K562 (cell line): ENCODE data around the gene BBLN. TPM values are rescaled to one million over a fixed set of nuclear protein-coding genes. Genes with fewer than 3 reads are reported as not detected.
A peak's percentile ranks its signal among the peaks of the same experiment; 100 is the strongest.

ENCODE experiments used
- CHD1 ChIP-seq: fragments of 200-600 bp; sonication (generic); IDR thresholded peaks from one replicate; pipeline ENCODE4 v1.6.1; 2012; ENCODE audit warnings: mild to moderate bottlenecking, moderate library complexity, low read length, inconsistent platforms
- NR2C2 ChIP-seq, 2 experiments: fragments of 200-800 bp in 1 of 2; sonication (Bioruptor generic) in 1 of 2; sonication (generic) in 1 of 2; formaldehyde crosslinking in 1 of 2; IDR thresholded peaks; 2 replicates each; pipeline versions ENCODE4 v1.6.1 to v1.8.0; 2016 to 2022; ENCODE audit warnings: mild to moderate bottlenecking in 1 of 2, missing compliant biosample characterization in 1 of 2, missing genetic modification characterization in 1 of 2, missing genetic modification reagents in 1 of 2
- OTX1 ChIP-seq: fragments of 450-650 bp; formaldehyde crosslinking; IDR thresholded peaks from 2 replicates; pipeline ENCODE4 v1.4.0; 2022; ENCODE audit warnings: mild to moderate bottlenecking
- POLR2B ChIP-seq: fragments of 450-650 bp; IDR thresholded peaks from 2 replicates; pipeline ENCODE4 v1.6.1; 2018; ENCODE audit warnings: low read depth; ENCODE audit not compliant: partially characterized antibody
- SMAD3 ChIP-seq: fragments of 450-650 bp; formaldehyde crosslinking; conservative IDR thresholded peaks from 2 replicates; pipeline ENCODE4 v1.4.0; 2020; ENCODE audit warnings: mild to moderate bottlenecking
- SMARCB1 ChIP-seq: IDR thresholded peaks from 2 replicates; pipeline ENCODE4 v1.6.1; 2011; ENCODE audit warnings: improper control_type of control experiment, low read depth; ENCODE audit not compliant: insufficient read length
- TAF7 ChIP-seq: fragments of 450-650 bp; IDR thresholded peaks from 2 replicates; pipeline ENCODE4 v1.6.1; 2016; ENCODE audit warnings: missing genetic modification characterization, missing compliant biosample characterization
- TCF3 ChIP-seq: sonication (generic); formaldehyde crosslinking; IDR thresholded peaks from 2 replicates; pipeline ENCODE4 v1.4.0; 2020; ENCODE audit warnings: mild to moderate bottlenecking, missing genetic modification reagents
- TRIM24 ChIP-seq, 2 experiments: fragments of 450-650 bp; IDR thresholded peaks; 2 replicates each; pipeline ENCODE4 v1.6.1; 2016
- WHSC1 ChIP-seq: IDR thresholded peaks from one replicate; pipeline ENCODE4 v1.6.1; 2012; ENCODE audit warnings: low read length, control low read depth, inconsistent platforms
- ZBTB8A ChIP-seq: fragments of 450-650 bp; IDR thresholded peaks from 2 replicates; pipeline ENCODE4 v1.6.1; 2018; ENCODE audit warnings: mild to moderate bottlenecking, moderate library complexity; ENCODE audit not compliant: partially characterized antibody
- ZNF23 ChIP-seq: fragments of 250-450 bp; sonication (Bioruptor Pico); IDR thresholded peaks from 2 replicates; pipeline ENCODE4 v1.4.0; 2020; ENCODE audit warnings: mild to moderate bottlenecking
- ZNF586 ChIP-seq: fragments of 450-650 bp; formaldehyde crosslinking; conservative IDR thresholded peaks from 2 replicates; pipeline ENCODE4 v1.4.0; 2020; ENCODE audit warnings: mild to moderate bottlenecking, moderate library complexity
- ZNF75A ChIP-seq: fragments of 450-650 bp; formaldehyde crosslinking; IDR thresholded peaks from 2 replicates; pipeline ENCODE4 v1.4.0; 2020; ENCODE audit warnings: mild to moderate bottlenecking
- polyA plus RNA-seq, 8 experiments: library from polyadenylated mRNA; depleted of rRNA in 4 of 8; stranded (reverse) in 5 of 8; unstranded in 3 of 8; fragments of >200 nt; fragmentation: Nextera tagmentation in 2 of 8; fragmentation: Illumina TruSeq in 1 of 8; extraction: Ambion mirVana in 2 of 8; extraction: Trizol in 1 of 8; gene quantifications; 2 replicates each; pipeline versions ENCODE4 v1.2.1 to v1.2.3, GENCODE V29; 2011 to 2014; ENCODE audit warnings: inconsistent platforms in 1 of 8, missing spikeins in 1 of 8
- total RNA-seq, 7 experiments: library from RNA; depleted of rRNA in 6 of 7; stranded (reverse); fragments of >200 nt in 6 of 7; fragmentation: Illumina TruSeq in 2 of 7; extraction: Trizol in 2 of 7; gene quantifications; 2 replicates each; pipeline versions ENCODE4 v1.2.1 to v1.2.3, GENCODE V29; 2011 to 2021; ENCODE audit warnings: low replicate concordance in 1 of 7
- TF ChIP-seq, protein P1 (sequence below), 3 experiments: IDR thresholded peaks in 2 of 3; conservative IDR thresholded peaks in 1 of 3; 2 replicates each; pipeline ENCODE4 v1.5.1; 2011 to 2012; ENCODE audit warnings: low read length in 3 of 3, mild to moderate bottlenecking in 3 of 3, control low read depth in 2 of 3, improper control_type of control experiment in 1 of 3, inconsistent platforms in 1 of 3, low read depth in 1 of 3, mixed read lengths in 1 of 3, moderate library complexity in 1 of 3; ENCODE audit not compliant: insufficient read depth in 2 of 3

The BBLN gene
- total and polyA plus RNA-seq, 9 of the 15 experiments (the other 6 are each of a cell fraction or from before 2014, with no cell fraction given), result 4.2 to 331 (median 87.1) TPM

DNA sequence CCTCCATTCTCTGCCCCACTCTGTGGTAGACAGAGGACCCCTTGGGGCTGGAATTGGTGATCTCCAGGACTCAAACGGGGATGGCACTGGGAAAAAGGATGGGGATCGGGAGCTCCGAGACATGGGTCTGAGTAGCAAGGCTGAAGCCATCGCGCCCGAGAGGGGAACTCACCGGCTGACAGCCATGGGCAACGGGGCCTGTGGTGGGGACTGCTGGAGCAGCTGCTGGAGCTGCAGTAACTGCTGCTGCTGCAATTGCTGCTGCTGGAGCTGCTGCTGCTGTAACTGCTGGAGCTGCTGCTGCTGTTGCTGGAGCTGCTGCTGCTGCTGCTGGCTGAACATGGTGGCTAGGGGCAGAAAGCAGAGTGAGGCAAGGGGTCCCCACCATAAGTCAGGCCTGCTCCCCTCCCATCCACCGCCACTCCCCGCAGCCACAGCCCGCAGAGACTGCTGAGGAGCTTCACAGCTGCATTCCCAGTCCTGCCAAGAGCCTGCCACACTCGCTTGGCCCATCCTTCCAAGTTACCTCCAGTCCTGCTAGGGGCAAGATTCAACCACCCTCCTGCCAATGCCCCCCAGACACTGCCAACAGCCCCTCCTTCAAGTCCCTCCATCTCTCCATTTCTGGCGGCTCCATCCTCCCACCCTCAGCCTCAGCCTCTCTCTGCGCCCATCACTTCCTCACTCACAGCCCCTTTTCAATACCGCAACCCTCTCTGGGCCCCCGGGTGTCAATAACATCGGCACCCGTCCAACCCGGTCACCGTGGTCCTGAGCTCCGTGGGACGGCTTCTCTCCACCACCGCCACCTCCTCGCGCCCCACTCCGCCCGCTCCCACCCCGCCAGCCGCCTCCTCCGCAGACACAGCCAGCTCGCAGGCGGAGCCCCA, 30.7 kb downstream of the BBLN start (continued):
- TF ChIP-seq SMAD3 (CRISPR knock-in tag) (0 out of 2 replicates have a peak, but pooled peaks have one; percentile 28), NR2C2 (CRISPR knock-in tag; IDR thresholded peaks at IDR 0.05) (no peak), NR2C2 (tag; IDR thresholded peaks at IDR 0.05) (no peak), CHD1 (peak; percentile 4), POLR2B (no peak), ZNF23 (CRISPR knock-in tag) (no peak), ZNF75A (CRISPR knock-in tag) (0 out of 2 replicates have a peak, but pooled peaks have one; percentile 16), SMARCB1 (no peak), ZNF586 (CRISPR knock-in tag) (no peak), WHSC1 (peak; percentile 48), TRIM24 (IDR thresholded peaks at IDR 0.05) (no peak), OTX1 (CRISPR knock-in tag) (peak; percentile 98), TCF3 (CRISPR knock-in tag) (no peak), ZBTB8A (no peak), TAF7 (tag) (0 out of 2 replicates have a peak, but pooled peaks have one; percentile 34)
- TF ChIP-seq, protein P1, sequence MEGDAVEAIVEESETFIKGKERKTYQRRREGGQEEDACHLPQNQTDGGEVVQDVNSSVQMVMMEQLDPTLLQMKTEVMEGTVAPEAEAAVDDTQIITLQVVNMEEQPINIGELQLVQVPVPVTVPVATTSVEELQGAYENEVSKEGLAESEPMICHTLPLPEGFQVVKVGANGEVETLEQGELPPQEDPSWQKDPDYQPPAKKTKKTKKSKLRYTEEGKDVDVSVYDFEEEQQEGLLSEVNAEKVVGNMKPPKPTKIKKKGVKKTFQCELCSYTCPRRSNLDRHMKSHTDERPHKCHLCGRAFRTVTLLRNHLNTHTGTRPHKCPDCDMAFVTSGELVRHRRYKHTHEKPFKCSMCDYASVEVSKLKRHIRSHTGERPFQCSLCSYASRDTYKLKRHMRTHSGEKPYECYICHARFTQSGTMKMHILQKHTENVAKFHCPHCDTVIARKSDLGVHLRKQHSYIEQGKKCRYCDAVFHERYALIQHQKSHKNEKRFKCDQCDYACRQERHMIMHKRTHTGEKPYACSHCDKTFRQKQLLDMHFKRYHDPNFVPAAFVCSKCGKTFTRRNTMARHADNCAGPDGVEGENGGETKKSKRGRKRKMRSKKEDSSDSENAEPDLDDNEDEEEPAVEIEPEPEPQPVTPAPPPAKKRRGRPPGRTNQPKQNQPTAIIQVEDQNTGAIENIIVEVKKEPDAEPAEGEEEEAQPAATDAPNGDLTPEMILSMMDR (IDR thresholded peaks at IDR 0.05 in 2 of 3, conservative IDR thresholded peaks at IDR 0.05 in 1 of 3; ENCODE audit: insufficient read depth in 2 of 3, low read depth in 1 of 3, low read length in 3 of 3), result peak in 1 of 3 experiments; percentile 0; a peak in 1 of 6 replicates
- TF ChIP-seq, all 486 proteins: peak for 22
